ENCODE data around the gene ABCA3. TPM values are rescaled to one million over a fixed set of nuclear protein-coding genes. Genes with fewer than 3 reads are reported as not detected.

The ABCA3 gene
- total RNA-seq, 1 experiment from 2014 or later, result 3.5 TPM

DNA sequence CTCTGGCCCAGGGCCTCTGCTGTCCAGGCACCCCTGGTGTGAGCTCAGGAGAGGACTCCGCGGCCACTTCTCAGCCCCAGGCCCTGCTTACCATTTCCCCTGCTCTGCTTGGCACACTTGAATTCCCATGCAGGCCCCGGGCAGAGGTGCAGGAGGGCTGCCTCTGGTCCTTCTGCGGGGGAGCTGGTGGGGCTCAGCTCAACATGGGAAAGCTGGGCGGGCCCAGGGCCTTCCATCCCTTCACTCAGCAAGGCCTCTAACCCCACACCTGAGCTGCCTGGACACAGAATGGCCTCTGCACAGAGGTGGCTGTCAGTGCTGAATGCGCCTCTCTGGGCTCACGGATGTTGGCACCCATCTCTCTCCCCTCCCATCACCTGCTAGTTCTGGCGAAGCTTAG is 60.1 kb downstream of the ABCA3 start:
- TF ChIP-seq, protein P1, sequence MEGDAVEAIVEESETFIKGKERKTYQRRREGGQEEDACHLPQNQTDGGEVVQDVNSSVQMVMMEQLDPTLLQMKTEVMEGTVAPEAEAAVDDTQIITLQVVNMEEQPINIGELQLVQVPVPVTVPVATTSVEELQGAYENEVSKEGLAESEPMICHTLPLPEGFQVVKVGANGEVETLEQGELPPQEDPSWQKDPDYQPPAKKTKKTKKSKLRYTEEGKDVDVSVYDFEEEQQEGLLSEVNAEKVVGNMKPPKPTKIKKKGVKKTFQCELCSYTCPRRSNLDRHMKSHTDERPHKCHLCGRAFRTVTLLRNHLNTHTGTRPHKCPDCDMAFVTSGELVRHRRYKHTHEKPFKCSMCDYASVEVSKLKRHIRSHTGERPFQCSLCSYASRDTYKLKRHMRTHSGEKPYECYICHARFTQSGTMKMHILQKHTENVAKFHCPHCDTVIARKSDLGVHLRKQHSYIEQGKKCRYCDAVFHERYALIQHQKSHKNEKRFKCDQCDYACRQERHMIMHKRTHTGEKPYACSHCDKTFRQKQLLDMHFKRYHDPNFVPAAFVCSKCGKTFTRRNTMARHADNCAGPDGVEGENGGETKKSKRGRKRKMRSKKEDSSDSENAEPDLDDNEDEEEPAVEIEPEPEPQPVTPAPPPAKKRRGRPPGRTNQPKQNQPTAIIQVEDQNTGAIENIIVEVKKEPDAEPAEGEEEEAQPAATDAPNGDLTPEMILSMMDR (IDR thresholded peaks at IDR 0.05; ENCODE audit: unreplicated experiment), result no peak
- no peaks in the 10 kb centered on the region for H3K9me3 Mint-ChIP-seq (ENCODE audit: unreplicated experiment)
- no peak overlapping the region for H3K27ac Mint-ChIP-seq (ENCODE audit: low read depth, unreplicated experiment)
- POLR2A ChIA-PET, result no interaction called here
- no TSS peak for BruUV-seq (replicated peaks)
- no peak for DNase-seq (ENCODE audit: unreplicated experiment)
- peaks cover 23% of the 10 kb centered on the region for H3K27me3 Mint-ChIP-seq (ENCODE audit: insufficient read depth, unreplicated experiment)
- CTCF ChIA-PET, result no interaction called here
- no peak overlapping the region for H3K4me3 Mint-ChIP-seq (ENCODE audit: unreplicated experiment)
- H3K4me1 Mint-ChIP-seq (ENCODE audit: insufficient read depth, unreplicated experiment), result no peaks in the 10 kb centered on the region
- intact Hi-C loops (cut with micrococcal nuclease), result no loop called here
- H3K36me3 Mint-ChIP-seq (ENCODE audit: insufficient read depth, unreplicated experiment), result peaks cover 6% of the 10 kb centered on the region

DNA sequence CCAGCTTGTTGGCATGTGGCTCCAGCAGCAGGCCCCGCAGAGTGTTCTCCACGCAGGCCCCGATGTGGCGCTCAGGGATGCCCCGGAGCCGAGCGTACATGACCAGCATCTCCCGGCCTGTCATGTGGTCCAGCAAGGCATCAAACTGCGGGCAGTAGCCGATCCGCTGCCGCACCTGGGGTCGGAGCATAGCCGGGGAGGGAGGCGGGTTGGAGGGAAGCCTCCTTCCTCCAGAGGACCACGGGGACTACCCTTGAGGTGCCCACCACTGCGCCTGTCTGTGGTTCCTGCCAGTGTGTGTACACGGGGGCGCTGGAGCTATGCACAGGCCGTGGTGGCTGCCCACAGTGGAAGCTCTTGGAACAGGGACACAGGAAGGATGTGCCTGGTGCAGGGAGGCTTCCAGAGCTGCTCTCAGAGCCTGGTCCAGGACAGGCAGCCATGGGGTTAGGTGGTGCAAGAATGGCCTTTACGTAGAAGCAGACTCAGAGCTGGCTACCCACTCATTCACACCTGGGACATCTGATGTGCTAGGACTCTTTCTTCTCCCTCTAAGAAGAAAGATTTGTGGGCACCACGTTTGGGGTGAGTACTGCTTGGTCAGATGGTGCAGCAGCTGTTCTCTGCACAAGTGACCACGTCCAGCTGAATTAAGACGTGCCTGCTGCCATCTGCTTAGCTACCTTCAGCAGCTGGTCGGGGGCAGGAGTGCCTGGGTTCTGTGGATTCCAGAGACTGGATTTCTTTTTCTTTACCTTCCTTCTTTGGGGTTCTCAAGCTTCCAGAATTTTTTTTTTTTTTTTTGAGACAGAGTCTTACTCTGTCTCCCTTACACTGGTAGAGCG is 61.4 kb downstream of the ABCA3 start:
- Mint-ChIP-seq H3K36me3 (ENCODE audit: insufficient read depth, unreplicated experiment) (peaks cover 6% of the 10 kb centered on the region), H3K27me3 (ENCODE audit: insufficient read depth, unreplicated experiment) (peaks cover 23% of the 10 kb centered on the region), H3K9me3 (ENCODE audit: unreplicated experiment) (no peaks in the 10 kb centered on the region), H3K4me1 (ENCODE audit: insufficient read depth, unreplicated experiment) (no peaks in the 10 kb centered on the region), H3K4me3 (ENCODE audit: unreplicated experiment) (no peak overlapping the region), H3K27ac (ENCODE audit: low read depth, unreplicated experiment) (no peak overlapping the region)
- TF ChIP-seq, protein P1 (IDR thresholded peaks at IDR 0.05; ENCODE audit: unreplicated experiment), result no peak
- no peak for DNase-seq (ENCODE audit: unreplicated experiment)
- ChIA-PET CTCF (interaction anchor here (0.6 kb wide), 1 partner anchor 61 kb away, joined by 3 read pairs; the partner anchor contains the start of gene ABCA3), POLR2A (no interaction called here)
- BruUV-seq (replicated peaks), result no TSS peak
- intact Hi-C loops (cut with micrococcal nuclease), result no loop called here

DNA sequence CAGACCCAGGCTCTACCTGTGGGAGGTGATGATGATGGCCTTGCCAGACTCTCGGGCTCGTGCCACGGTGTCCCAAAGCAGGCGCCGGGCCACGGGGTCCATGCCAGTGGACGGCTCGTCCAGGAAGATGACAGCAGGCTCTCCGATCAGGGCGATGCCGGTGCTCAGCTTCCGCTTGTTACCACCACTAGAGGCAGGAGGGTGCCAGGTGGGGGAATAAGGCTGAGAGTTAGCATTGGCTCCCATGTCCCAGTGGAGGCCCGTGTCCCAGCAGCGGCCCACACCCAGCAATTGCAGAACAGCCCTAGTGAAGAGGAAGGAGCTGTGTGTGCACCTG is 62.3 kb downstream of the ABCA3 start:
- BruUV-seq (replicated peaks), result no TSS peak
- H3K4me3 Mint-ChIP-seq (ENCODE audit: unreplicated experiment), result no peak overlapping the region
- peaks cover 23% of the 10 kb centered on the region for H3K27me3 Mint-ChIP-seq (ENCODE audit: insufficient read depth, unreplicated experiment)
- no peaks in the 10 kb centered on the region for H3K9me3 Mint-ChIP-seq (ENCODE audit: unreplicated experiment)
- ChIA-PET POLR2A (no interaction called here), CTCF (no interaction called here)
- DNase-seq (ENCODE audit: unreplicated experiment), result no peak
- H3K36me3 Mint-ChIP-seq (ENCODE audit: insufficient read depth, unreplicated experiment), result peaks cover 6% of the 10 kb centered on the region
- no peaks in the 10 kb centered on the region for H3K4me1 Mint-ChIP-seq (ENCODE audit: insufficient read depth, unreplicated experiment)
- TF ChIP-seq, protein P1 (IDR thresholded peaks at IDR 0.05; ENCODE audit: unreplicated experiment), result no peak
- intact Hi-C loops (cut with micrococcal nuclease), result no loop called here
- no peak overlapping the region for H3K27ac Mint-ChIP-seq (ENCODE audit: low read depth, unreplicated experiment)

DNA sequence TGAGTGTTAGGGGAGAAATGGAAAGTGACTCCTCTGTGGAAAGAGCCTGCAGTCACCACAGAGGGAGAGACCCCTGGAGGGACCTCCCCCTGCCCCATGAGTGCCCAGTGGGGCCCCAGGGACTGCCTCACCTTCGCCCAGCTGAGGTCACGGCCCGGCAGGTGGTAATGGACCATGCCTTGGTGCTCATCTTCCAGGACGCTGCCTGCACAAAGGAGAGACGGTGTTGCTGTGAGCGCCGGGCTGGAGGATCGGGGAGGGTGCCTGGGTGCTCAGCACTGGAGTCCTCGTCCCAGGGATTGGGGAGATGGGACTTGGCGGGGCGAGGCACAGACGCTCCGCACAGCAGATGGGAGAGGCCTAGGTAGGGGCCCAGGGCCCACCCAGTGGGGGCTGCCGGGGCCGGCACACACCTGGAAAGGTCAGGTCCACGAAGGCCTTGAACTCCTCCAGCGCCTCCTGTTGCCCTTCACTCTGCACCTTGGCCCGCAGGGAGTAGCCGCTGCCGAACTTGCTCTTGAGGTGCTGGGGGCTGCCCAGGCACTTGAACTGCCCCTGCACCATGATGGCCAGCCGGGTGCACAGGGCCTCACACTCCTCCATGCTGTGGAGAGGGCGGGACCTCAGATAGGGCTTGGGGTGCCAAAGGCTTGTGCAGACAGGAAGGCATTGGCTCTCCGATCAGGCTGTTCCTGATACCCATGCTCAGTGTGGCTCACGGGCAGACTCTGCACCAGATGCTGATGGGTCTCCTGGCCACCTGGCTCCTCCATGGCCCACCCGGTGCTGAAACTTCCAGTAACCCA is 62.9 kb downstream of the ABCA3 start:
- TF ChIP-seq, protein P1 (IDR thresholded peaks at IDR 0.05; ENCODE audit: unreplicated experiment), result no peak
- ChIA-PET POLR2A (no interaction called here), CTCF (no interaction called here)
- Mint-ChIP-seq H3K36me3 (ENCODE audit: insufficient read depth, unreplicated experiment) (peaks cover 6% of the 10 kb centered on the region), H3K27me3 (ENCODE audit: insufficient read depth, unreplicated experiment) (peaks cover 23% of the 10 kb centered on the region), H3K27ac (ENCODE audit: low read depth, unreplicated experiment) (no peak overlapping the region), H3K4me1 (ENCODE audit: insufficient read depth, unreplicated experiment) (no peaks in the 10 kb centered on the region), H3K4me3 (ENCODE audit: unreplicated experiment) (no peak overlapping the region), H3K9me3 (ENCODE audit: unreplicated experiment) (no peaks in the 10 kb centered on the region)
- no TSS peak for BruUV-seq (replicated peaks)
- no peak for DNase-seq (ENCODE audit: unreplicated experiment)
- intact Hi-C loops (cut with micrococcal nuclease), result no loop called here

Data from MCF 10A (cell line).